WTC11 (cell line): ENCODE measurements around the gene ANXA11. TPM values are rescaled to one million over a fixed set of nuclear protein-coding genes. Genes with fewer than 3 reads are reported as not detected.

Experiments used
- ATAC-seq: fragments of 200-7000 bp; cut with Tn5 transposase; 2 replicates; pipeline ENCODE4 v1.10.0; 2021; ENCODE audit warnings: mild to moderate bottlenecking, moderate library complexity
- CTCF ChIA-PET: fragments of 300-600 bp; sonication (Branson Sonifier 250); formaldehyde crosslinking; loops from one replicate; lab custom pipeline; 2021; ENCODE audit warnings: antibody characterized with exemption; lab: Charles Lee
- POLR2A ChIA-PET: fragments of 350-600 bp; sonication (Branson Sonifier 250); formaldehyde crosslinking; loops from one replicate; lab custom pipeline; 2021; ENCODE audit warnings: antibody characterized with exemption; lab: Charles Lee
- DNase-seq: peaks from one replicate; pipeline ENCODE4 v3.0.0; 2021; ENCODE audit warnings: low spot score
- H3K27ac Mint-ChIP-seq: 2 replicates; pipeline ENCODE4 v1.8.0; 2021; ENCODE audit warnings: mixed read lengths
- H3K27me3 Mint-ChIP-seq: 2 replicates; pipeline ENCODE4 v1.8.0; 2021; ENCODE audit warnings: low read depth, mild to moderate bottlenecking, moderate library complexity, mixed read lengths
- H3K36me3 Mint-ChIP-seq: 2 replicates; pipeline ENCODE4 v1.8.0; 2021; ENCODE audit warnings: mixed read lengths
- H3K4me1 Mint-ChIP-seq: 2 replicates; pipeline ENCODE4 v1.8.0; 2022; ENCODE audit warnings: mixed read lengths
- H3K4me3 Mint-ChIP-seq: 2 replicates; pipeline ENCODE4 v1.8.0; 2021; ENCODE audit warnings: mild to moderate bottlenecking, moderate library complexity, mixed read lengths
- H3K9me3 Mint-ChIP-seq: 2 replicates; pipeline ENCODE4 v1.8.0; 2021; ENCODE audit warnings: mixed read lengths
- FOXK1 ChIP-seq: sonication (generic); formaldehyde crosslinking; IDR thresholded peaks from 2 replicates; pipeline ENCODE4 v1.8.0; 2022; ENCODE audit warnings: mild to moderate bottlenecking, moderate library complexity, missing genetic modification reagents
- GTF2I ChIP-seq: fragments of 250-450 bp; sonication (Bioruptor Pico); conservative IDR thresholded peaks from 2 replicates; pipeline ENCODE4 v1.4.0; 2021; ENCODE audit warnings: mild to moderate bottlenecking
- HMGA2 ChIP-seq: fragments of 250-450 bp; sonication (Bioruptor Pico); IDR thresholded peaks from 2 replicates; pipeline ENCODE4 v1.4.0; 2021; ENCODE audit warnings: mild to moderate bottlenecking, moderate library complexity
- IRF2 ChIP-seq: sonication (generic); formaldehyde crosslinking; IDR thresholded peaks from 2 replicates; pipeline ENCODE4 v1.8.0; 2022; ENCODE audit warnings: low read depth, missing genetic modification reagents, borderline replicate concordance
- JUN ChIP-seq: sonication (generic); formaldehyde crosslinking; IDR thresholded peaks from 2 replicates; pipeline ENCODE4 v1.8.0; 2023; ENCODE audit warnings: mild to moderate bottlenecking, missing genetic modification reagents
- NFE2L1 ChIP-seq: sonication (generic); formaldehyde crosslinking; IDR thresholded peaks from 2 replicates; pipeline ENCODE4 v1.8.1; 2023; ENCODE audit warnings: missing genetic modification reagents
- NR3C1 ChIP-seq: sonication (generic); formaldehyde crosslinking; conservative IDR thresholded peaks from 2 replicates; pipeline ENCODE4 v1.8.1; 2023; ENCODE audit warnings: low read depth, mild to moderate bottlenecking, missing genetic modification reagents
- PRDM15 ChIP-seq: sonication (generic); formaldehyde crosslinking; IDR thresholded peaks from 2 replicates; pipeline ENCODE4 v1.8.0; 2022; ENCODE audit warnings: missing genetic modification reagents
- PREB ChIP-seq: sonication (generic); formaldehyde crosslinking; IDR thresholded peaks from 2 replicates; pipeline ENCODE4 v1.8.1; 2022; ENCODE audit warnings: mild to moderate bottlenecking, missing genetic modification reagents, moderate library complexity, borderline replicate concordance
- RELA ChIP-seq: sonication (generic); formaldehyde crosslinking; IDR thresholded peaks from 2 replicates; pipeline ENCODE4 v1.8.1; 2022; ENCODE audit warnings: missing genetic modification reagents, mild to moderate bottlenecking, borderline replicate concordance
- RORB ChIP-seq: fragments of 250-450 bp; sonication (Bioruptor Pico); IDR thresholded peaks from 2 replicates; pipeline ENCODE4 v1.9.0; 2021; ENCODE audit warnings: mild to moderate bottlenecking
- SMAD4 ChIP-seq: sonication (generic); formaldehyde crosslinking; IDR thresholded peaks from 2 replicates; pipeline ENCODE4 v1.8.0; 2022; ENCODE audit warnings: mild to moderate bottlenecking, missing genetic modification reagents
- TEAD4 ChIP-seq: sonication (generic); formaldehyde crosslinking; IDR thresholded peaks from 2 replicates; pipeline ENCODE4 v1.8.0; 2022; ENCODE audit warnings: mild to moderate bottlenecking, missing genetic modification reagents
- ZBTB43 ChIP-seq: sonication (generic); formaldehyde crosslinking; IDR thresholded peaks from 2 replicates; pipeline ENCODE4 v1.8.1; 2023; ENCODE audit warnings: mild to moderate bottlenecking, missing genetic modification reagents
- ZSCAN18 ChIP-seq: fragments of 250-450 bp; sonication (Bioruptor Pico); IDR thresholded peaks from 2 replicates; pipeline ENCODE4 v2.1.2; 2022; ENCODE audit warnings: mild to moderate bottlenecking, moderate library complexity
- total RNA-seq: library from RNA; stranded (reverse); gene quantifications from 3 replicates; pipeline ENCODE4 v1.2.3, GENCODE V29; 2021

ANXA11 gene
- total RNA-seq, 1 experiment from 2014 or later = 83.3 TPM

- Mint-ChIP-seq H3K27me3 (peaks cover 13% of the 10 kb centered on the region), H3K9me3 (no peaks in the 10 kb centered on the region), H3K4me1 (peaks cover 54% of the 10 kb centered on the region), H3K27ac (peak overlapping the region; percentile 29; the same call in 1 of the 2 replicates), H3K36me3 (no peaks in the 10 kb centered on the region), H3K4me3 (peak overlapping the region; percentile 68)
- ChIA-PET CTCF (interaction anchor here (0.7 kb wide), 1 partner anchor 54 kb away, joined by 3 read pairs; no protein-coding TSS in a partner anchor), POLR2A (no interaction called here)
- TF ChIP-seq TEAD4 = no peak
- no peak for TF ChIP-seq ZSCAN18 (CRISPR knock-in tag)
- TF ChIP-seq JUN (CRISPR knock-in tag) = no peak
- no peak for TF ChIP-seq RORB (CRISPR knock-in tag)
- no peak for TF ChIP-seq NFE2L1 (CRISPR knock-in tag)
- no peak for TF ChIP-seq FOXK1 (CRISPR knock-in tag)
- no peak for TF ChIP-seq NR3C1 (CRISPR knock-in tag)
- no peak for TF ChIP-seq SMAD4
- TF ChIP-seq ZBTB43 (CRISPR knock-in tag) = no peak
- no peak for TF ChIP-seq PRDM15 (CRISPR knock-in tag)
- TF ChIP-seq HMGA2 = no peak
- no peak for TF ChIP-seq IRF2 (CRISPR knock-in tag)
- no peak for TF ChIP-seq GTF2I (CRISPR knock-in tag)
- DNase-seq (no peak), ATAC-seq (no peak)
Measured at GRCh38 chr10:80206277-80206655, 929 bp upstream of the ANXA11 start.

- H3K9me3 Mint-ChIP-seq = no peaks in the 10 kb centered on the region
- H3K27me3 Mint-ChIP-seq = peaks cover 13% of the 10 kb centered on the region
- no peaks in the 10 kb centered on the region for H3K36me3 Mint-ChIP-seq
- peak overlapping the region; percentile 94 for H3K27ac Mint-ChIP-seq
- H3K4me1 Mint-ChIP-seq = peaks cover 62% of the 10 kb centered on the region
- no peak for TF ChIP-seq PREB (CRISPR knock-in tag)
- peak; percentile 23; the same call in 1 of the 2 replicates for TF ChIP-seq RELA (CRISPR knock-in tag)
- DNase-seq = no peak
- POLR2A ChIA-PET = interaction anchor here (1.4 kb wide), 1 partner anchor 10 kb away, joined by 6 read pairs; no protein-coding TSS in a partner anchor
- ATAC-seq = peak; percentile 9
- peak overlapping the region; percentile 86 for H3K4me3 Mint-ChIP-seq
- CTCF ChIA-PET = interaction anchor here (0.9 to 1.9 kb wide), 4 partner anchors 26 to 61 kb away, joined by 3 to 14 read pairs (median 5); no protein-coding TSS in a partner anchor
Measured at GRCh38 chr10:80204677-80205476, 460 bp downstream of the ANXA11 start.
